Hindlimb muscle (tissue), 1 donor: Measurements from ENCODE around the gene PMM1. TPM values are rescaled to one million over a fixed set of nuclear protein-coding genes. Genes with fewer than 3 reads are reported as not detected.
"Not testable (repeated sequence)": the region's sequence is repeated elsewhere in the genome, so short reads cannot be mapped to it uniquely, and the experiment has no call there.

Experiments used
- DNase-seq: peaks from one replicate; pipeline ENCODE4 v3.0.0-alpha.2; 2013
- polyA plus RNA-seq: library from polyadenylated mRNA; unstranded; fragments of 120-200 nt; gene quantifications from one replicate; pipeline ENCODE4 v1.2.1, GENCODE V29; 2013; ENCODE audit not compliant: insufficient read length

The PMM1 gene
- polyA plus RNA-seq, 1 donor = 31.6 TPM

DNA sequence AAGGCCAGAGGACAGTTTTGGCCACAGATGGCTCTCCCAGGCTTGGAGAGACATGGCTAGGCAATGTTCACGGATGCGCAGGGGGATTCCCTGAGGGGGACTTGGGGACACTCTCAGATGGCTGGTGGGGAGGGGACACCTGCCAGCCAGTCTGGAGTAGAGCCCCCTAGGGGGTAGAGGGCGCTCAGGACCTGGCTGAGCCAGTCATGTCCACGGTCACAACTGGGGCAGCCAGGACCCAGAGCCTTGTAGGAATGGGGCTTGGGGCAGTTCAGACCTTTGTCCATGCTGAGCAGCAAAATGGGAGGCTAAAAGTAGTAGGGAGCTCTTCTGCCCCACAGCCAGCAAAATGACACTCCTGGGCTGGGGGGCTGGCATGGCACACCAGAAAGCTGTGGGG is 27.2 kb downstream of the PMM1 start:
- no peak for DNase-seq

DNA sequence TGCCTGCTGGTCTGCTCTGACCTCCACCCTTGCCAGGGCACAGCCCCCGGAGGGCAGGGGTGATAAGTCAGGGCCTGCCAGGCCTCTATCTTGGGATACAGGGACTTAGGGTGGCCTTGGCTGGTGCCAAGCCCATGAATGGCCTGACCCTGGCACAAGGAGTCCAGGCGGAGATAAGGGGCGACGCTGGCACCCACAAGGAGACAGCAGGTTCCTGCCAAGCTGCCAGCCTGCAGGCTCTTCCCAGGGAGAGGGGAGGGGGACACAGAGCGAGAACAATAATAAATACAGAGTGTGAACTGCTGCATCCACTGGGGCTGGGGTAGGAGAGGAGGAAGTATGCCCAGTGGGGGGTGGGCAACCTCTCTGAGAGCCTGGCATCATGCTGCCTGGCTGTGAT is 27.9 kb downstream of the PMM1 start:
- no peak for DNase-seq

DNA sequence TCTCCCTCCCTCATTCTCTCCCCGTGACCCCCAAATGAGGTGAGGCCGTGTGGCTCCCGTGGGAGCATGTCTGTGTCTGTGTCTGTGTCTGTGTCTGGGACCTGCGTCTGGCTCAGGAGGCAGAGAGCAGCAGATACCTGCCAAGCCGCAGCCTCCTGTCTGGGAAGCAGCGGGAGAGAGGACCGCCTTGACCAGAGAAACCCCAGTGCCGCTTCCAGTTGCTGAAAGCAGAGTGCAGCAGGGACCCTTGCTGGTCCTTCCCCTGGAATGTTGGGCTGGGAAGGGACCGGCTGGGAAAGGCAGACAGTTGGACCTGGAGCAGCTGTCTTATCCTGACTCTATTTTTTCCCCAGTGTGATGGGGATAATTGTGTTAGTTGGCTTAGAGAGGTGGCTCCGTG is 28.3 kb downstream of the PMM1 start:
- no peak for DNase-seq

DNA sequence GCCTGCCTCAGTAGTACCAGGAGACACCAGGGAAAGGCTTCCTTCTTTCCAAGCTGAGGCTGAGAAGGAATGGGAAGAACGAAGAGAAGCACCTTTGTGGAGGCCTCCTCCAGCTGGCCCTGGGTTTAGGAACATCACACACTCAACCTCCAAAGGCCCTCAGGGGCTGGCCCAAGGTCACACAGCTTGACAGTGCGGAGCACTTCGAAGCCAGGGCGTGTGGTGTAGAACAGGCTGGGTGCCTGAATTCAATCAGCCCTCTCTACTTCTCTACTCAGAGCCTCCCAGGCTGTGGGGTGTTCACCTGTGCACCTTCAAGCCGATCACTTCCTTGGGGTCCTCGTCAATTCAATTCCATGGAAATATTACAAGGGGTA is 29.6 kb downstream of the PMM1 start:
- DNase-seq = no peak

DNA sequence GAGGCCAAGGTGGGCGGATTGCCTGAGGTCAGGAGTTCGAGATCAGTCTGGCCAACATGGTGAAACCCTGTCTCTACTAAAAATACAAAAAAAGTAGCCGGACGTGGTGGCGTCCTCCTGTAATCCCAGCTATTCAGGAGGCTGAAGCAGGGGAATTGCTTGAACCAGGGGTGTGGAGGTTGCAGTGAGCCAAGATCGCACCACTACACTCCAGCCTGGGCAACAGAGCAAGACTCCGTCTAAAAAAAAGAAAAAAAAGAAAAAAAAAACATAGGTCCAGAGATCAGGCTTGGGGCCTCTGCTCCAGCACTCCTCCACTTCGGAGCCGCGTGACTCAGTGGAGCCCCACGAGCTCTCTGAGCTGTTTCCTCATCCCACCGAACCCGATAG is 31.4 kb downstream of the PMM1 start:
- DNase-seq = not testable (repeated sequence)

DNA sequence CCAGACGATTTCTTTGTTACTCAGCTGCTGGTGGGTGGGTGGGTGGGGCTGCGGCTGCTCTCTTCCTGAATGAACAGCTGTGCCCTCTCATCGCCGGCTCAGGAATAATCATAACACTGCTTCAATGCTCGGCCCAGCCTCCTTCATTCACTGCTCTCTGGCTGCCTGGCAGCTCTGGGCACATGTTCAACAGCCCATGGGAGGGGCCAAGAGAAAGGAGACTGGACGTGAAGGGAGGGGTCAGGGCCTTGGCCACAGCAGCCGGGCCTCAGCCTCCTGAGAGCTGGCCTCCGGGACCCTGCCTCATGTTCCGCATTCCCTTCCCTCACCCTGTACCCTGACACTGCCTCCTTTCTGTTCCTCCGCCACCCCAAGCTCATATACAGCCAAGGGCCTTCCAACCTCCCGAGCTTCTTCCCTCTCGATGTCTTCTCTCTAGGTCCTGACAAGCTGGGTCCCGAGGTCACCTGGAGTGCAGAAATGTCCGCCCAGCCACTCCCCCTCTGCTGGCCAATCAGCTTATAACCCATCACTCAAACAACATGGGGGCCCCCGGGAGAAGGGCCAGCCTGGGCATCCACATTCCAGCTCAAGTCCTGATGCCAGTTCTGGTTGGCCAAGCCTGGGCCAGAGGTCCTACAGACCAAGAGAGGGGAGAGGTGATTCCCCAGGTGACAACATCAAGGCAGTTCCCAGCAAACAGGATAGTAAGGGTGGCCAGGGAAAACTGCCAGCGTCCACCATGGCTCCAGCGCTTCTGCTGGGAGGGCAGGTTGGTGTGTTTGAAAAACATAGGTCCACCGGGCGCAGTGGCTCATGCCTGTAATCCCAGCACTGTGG is 32.0 kb downstream of the PMM1 start:
- DNase-seq = peak; percentile 48

DNA sequence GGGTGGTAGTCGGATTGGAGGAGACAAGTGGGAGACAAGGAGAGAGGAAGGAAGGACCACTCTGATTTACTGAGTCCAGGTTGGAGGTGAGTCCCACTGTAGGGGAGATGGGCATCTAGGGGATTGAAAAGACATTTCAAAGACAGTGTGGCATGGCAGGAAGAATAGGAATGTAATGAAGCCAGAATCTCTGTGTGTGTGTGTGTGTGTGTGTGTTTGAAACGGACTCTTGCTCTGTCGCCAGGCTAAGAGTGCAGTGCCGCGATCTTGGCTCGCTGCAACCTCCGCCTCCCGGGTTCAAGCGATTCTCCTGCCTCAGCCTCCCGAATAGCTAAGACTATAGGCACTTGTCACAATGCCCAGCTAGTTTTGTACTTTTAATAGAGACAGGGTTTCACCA is 33.1 kb downstream of the PMM1 start:
- DNase-seq = no peak

DNA sequence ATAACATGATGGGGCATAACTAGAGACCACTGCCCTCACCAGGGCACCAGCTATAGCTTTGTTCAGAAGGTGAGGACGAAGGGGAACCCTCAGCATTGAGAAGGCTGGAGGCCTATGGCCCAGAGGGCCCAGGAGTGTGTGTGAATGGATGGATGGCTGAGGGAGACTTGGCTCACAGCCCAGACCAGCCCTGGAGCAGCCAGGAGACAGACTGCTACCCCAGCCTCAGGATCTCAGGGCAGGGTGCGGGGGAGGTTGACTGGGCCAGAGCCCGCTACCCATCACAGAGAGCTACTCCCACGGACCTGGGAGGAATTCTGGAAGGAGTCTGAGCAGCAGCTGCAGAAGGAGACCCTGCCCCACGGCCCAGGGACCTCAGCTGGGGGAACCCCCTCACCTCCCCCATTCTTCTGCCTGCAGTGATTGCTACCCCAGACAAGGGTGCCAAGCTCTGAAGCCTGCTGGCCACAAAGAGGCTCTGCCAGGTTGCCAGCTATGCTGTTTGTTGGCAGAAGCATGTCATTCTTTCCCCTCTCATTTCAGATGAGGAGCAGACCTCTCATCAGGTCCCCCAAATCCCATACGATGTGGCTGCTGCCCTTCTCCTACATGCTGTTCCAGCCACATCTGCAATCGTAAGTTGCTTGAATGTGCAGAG is 34.2 kb downstream of the PMM1 start:
- no peak for DNase-seq

DNA sequence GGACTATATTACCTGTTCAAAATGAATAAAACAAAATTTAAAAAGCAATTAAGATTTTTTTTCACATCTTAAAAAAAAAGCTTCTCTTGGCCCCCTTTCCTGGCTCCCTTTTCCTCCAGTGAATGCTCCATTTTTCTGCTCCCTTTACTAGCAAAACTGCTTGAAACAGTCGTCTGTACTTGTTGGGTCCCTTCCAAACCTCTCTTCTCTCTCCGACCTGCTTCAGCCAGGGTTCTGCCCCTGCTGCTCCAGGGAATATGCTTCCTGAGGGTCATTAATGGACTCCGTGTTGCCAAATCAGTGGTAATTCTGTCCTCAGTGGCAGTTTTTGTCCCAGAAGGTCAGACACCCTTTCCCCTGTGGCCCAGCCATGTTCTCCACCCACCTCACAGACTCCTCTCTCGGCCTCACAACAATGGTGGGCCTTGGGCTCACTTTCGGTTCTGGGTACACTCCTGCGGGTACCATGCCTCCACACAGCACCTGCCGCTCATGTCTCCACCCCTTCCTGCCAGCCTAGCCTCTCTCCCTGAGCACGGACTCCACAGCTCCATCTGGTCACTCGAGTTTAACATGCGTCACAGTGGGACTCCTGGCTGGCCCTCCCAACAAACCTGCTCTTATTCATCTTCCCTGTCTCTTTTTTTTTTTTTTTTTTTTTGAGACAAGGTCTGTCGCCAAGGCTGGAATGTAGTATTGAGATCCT is 37.6 kb downstream of the PMM1 start:
- no peak for DNase-seq

DNA sequence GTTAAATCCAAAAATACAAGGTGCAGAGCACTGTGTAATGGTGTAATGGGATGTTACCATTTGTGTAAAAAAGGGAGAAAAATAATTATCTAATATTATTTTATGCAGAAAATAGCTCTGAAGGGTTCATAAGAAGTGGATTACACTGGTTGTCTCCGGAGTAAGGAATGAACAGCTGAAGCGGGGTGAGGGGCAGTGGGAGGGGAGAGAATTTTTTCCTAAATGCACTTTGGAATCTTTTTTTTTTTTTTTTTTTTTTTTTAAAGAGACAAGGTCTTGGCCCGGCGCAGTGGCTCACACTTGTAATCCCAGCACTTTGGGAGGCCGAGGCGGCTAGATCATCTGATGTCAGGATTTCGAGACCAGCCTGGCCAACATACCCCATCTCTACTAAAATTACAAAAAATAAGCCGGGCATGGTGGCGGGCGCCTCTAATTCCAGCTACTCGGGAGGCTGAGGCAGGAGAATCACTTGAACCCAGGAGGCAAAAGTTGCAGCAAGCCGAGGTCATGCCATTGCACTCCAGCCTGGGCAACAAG is 38.6 kb downstream of the PMM1 start:
- no peak for DNase-seq

DNA sequence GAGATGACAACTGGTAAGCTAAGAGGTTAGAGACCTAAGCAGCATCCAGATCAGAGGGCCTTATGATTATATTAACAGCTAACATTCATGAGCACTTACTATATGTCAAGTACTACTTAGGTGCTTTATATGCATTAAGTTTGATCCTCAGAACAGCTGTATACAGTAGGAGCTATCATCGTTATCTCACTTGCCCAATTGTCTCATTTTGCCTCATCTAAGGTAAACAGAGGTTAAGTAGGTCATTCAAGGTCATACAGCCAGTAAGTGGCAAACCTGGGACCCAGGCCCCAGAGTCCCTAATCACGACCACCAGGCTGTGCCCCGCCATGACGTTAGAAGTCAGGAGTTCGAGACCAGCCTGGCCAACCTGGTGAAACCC is 40.8 kb downstream of the PMM1 start:
- no peak for DNase-seq

DNA sequence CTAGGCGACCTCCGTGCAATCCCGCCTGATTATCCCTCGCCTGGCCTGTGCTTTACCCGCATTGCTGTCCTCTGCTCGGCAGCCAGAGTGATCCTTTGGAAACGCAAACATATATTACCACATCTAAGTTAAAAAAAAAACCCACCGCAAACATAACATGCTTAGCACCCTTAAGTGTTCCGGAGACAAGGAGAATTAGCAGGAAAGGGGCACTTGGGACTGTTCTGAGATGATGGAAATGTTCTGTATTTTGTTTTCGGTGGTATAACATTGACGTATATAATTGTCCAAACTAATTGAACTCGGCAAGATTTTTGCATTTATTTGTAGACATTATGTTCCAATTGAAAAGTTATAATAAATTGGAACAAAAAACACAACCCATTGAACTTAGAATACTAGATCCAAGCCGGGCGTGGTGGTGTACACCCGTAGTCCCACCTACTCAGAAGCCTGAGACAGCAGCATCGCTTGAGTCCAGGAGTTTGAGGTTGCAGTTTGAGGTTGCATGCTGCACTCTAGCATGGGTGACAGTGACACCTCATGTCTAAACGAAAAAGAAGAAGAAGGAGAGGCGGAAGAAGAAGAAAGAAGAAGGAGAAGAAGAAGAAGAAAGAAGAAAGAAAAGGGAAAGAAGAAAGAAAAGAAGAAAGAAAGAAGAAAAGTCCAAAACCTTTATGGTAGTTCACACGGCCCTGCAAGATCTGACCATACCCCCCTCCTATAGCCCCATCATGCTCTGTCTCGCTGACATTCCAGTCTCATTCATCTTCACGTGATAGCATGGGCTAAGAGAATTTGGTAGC is 44.8 kb downstream of the PMM1 start:
- DNase-seq = no peak

DNA sequence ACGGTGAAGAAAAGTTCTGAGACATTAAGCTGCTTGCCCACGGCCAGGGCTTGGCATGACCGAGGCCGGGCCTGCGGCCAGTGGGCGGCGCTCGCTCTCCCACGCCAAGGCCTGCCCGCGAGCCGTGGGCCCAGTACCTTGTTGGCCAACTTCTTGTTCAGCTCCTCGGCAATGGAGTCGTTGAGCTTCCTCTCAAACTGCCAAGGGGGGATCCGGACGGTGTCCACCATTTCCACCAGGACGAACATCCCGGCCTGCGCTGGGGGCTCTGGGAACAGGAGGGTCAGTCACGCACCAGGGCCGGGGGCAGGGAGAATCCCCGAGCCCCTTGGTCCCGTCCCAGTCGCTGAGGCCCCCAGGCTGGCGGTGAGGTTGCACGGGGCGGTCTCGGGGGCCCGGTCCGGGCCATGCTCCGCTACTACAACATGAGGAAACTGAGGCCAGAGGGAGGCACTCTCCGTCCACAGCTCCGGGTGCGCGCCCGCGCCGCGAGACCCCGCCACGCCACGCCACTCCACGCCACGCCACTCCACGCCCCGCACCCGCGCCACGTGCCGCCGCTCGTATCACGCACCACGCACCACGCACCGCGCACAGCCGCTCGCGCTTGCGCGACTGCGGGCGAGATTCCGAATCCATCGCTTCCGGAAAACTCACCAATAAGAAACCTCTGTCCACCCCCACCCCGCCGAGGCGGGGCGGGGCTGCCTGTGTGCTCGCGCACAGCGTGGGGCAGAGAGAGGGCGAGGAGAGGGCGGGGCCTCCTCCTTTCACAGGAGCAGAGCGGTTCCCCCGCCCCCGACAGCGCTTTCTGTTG is 45.6 kb downstream of the PMM1 start, which contains the start of gene POLR3H:
TSS of gene POLR3H (minus strand) at position 617 of the 817 bp plus-strand sequence. CDS start at position 248, 369 bp downstream.
- peak; percentile 99 for DNase-seq

DNA sequence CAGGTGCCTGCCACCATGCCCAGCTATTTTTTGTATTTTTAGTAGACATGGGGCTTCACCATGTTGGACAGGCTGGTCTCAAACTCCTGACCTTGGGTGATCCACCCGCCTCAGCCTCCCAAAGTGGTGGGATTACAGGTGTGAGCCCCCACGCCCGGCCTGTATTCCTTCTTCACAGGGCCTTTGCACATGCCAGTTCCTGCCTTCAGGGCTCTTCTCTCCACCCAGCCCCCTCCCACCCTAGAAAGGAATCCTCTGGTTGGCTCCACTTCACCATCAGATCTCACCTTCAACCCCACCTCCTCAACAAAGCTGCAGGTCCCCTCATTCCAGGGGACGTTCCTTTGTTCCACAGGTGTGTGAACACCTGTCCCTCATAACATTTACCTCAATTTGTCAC is 47.4 kb downstream of the PMM1 start:
- DNase-seq = no peak

DNA sequence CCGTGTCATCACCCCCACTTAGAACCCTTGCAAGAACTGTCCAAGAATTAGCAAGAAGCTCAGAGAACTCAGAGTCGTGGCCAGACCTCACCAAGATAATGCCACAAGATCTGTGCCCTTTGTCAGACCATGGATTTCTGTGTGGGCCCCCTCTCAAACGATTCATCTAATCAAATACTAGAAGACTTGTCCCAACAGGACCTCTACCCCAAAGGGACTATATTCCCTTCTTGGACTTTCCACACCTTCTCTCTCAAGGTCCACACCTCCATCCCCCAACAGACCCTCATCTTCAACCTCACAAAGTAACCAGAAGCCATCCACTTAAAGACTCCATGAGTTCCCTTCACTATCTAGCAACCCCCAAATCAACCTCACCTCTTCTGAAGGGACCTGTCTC is 48.2 kb downstream of the PMM1 start:
- DNase-seq = no peak

DNA sequence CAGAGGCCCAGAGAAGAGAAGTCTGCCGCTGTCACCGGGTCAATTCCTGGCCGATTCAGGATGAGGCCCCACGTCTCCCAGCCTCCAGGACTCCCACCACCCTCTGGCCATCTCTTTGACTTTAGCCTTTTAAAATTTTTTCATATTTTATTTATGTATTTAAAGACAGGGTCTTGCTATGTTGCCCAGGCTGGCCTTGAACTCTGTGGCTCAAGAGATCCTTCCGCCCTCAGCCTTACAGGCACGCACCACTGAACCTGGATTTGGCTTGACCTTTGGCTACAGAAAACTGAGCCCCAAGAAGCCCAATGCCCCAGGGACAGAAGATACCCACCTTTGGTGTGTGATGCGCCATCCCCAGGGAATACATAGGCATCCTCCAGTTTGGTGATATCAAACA is 49.3 kb downstream of the PMM1 start:
- no peak for DNase-seq

DNA sequence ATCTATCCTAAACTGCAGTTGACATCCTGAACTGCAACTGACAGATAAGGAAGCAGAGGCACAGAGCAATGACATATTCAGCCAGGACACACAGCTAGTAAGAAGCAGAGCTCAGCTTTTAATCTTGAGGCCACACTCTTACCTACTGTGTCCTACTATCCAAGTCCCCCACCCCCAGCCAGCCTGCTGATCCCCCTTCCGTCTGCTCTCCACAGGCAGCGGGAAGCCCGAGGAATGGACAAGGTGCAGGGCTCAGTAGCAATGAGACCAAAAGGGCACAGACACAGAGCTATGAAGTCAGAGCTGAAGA is 49.7 kb downstream of the PMM1 start:
- no peak for DNase-seq

DNA sequence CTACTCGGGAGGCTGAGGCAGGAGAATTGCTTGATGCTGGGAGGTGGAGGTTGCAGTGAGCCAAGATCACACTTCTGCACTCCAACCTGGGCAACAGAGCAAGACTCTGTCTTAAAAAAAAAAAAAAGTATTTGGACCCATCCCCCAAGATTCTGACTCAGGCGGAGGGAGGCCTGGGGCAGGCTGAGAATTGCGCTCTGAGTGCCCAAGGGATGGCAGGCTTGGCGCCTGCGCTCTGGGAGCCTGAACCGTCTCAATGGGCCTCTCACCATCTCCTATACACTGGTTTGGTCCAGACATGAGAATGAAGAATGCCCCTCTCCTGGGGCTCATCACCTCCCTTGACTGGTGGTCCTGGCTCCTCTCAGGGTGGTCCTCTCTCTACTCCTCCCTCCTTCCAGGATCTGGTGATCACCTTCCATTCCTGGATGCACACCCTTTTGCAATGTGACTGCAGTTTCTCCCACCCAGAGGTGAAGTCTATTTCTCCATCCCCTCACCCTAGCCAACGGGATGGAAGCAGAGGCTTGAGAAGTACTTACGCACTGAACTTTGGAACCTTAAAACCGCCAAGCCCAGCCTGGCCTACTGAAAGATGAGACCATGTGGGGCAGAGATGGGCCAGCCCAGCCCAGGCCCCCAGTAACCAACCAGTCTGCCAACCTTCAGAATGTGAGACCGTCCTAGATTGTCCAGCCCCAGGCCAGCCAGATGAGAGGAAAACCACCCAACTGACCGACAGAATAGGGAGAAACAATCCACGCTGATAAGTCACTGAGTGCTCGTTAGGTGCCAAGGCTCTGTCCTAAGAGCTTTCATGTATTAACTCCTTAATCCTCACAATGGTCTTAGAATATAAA is 50.3 kb downstream of the PMM1 start:
- no peak for DNase-seq

DNA sequence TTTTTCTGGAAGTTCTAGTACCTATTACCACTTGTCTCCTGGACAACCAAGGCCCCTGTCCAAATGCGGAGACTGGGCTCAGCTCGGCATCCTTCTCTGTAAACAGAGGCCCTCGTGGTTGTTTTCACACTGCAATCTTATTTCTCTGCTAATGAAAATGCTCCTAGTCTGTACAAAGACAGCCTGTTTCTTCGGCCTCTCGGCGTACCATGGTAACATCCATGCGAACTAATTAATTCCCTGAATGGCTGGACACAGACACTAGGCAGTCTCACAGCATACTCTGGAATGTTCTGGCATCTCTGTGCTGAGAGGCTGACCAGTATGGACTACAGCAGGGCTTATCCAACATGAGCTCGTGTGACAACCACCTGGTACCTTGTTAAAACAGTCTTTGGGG is 51.1 kb downstream of the PMM1 start:
- no peak for DNase-seq

DNA sequence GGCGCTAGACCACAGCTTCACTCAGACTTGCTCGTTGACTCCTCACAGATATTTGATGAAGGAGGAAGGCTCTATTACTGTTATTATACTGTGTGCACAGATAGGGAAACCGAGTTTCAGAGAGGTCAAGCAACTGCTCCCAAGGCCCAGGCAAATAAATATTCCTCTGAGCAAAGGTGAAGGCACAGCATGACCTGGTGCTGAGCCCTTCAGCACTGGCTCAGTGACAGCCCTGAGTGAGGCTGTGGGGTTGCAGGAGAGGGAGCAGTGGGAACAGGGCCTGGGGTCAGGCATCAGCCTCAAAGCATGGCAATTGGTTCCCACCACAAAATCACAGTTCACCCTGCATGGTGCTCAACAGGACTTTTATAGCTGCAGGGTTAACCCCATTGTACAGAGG is 52.4 kb downstream of the PMM1 start:
- no peak for DNase-seq

DNA sequence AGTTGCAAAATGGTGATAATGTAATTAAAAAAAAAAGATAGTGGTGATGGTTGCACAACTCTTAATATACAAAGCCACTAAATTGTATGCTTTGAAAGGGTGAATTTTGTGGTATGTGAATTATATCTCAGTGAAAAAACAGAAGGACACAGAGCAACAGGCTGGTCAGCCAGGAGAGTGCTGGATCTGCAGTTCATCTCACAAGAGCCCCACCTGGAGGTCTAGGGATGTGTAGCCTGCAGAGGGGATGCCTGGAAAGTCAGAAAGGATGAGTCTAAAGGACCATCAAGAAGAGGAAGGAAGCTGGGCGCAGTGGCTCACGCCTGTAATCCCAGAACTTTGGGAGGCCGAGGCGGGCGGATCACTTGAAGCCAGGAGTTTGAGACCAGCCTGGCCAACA is 54.4 kb downstream of the PMM1 start:
- DNase-seq = no peak
